ENCODE measurements around the gene GRIK4.

GRIK4 gene

DNA sequence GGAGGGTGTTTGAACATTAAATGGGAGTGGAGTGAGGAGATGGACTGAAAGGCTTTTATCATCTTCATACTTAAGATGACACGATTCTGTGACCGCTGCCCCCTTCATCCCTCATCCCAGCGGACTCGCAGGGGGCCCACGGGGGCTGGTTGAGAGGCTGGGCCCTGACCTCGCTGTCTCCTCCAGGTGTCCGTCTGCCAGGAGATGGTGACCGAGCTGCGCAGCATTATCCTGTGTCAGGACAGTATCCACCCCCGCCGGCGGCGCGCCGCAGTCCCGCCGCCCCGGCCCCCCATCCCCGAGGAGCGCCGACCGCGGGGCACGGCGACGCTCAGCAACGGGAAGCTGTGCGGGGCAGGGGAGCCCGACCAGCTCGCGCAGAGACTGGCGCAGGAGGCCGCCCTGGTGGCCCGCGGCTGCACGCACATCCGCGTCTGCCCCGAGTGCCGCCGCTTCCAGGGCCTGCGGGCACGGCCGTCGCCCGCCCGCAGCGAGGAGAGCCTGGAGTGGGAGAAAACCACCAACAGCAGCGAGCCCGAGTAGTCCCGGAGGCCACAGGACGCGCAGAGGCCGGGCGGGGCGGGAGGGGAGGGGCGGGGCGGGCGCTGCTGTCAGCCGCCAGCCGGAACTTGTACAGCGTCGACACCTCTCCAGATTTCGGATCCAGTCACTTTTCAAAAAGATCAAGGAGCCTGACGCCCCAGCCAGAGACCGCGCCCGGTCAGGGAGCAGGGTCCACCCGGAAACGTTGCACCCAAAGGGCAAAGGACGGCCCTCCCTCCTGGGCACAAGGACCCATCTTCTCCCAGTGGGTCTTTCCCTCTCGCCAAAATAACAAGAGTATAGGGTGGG is 474.4 kb downstream of the GRIK4 start:
- H4K20me1 ChIP-seq (ENCODE audit: control insufficient read depth, insufficient read depth, low read depth, low read length) = no peaks in the 10 kb centered on the region
- no peaks in the 10 kb centered on the region for H3K36me3 ChIP-seq (ENCODE audit: control insufficient read depth, low read length)
- no peaks in the 10 kb centered on the region for H3K9me2 ChIP-seq (replicated peaks; ENCODE audit: control insufficient read depth, low read length)
- H3K27ac ChIP-seq (ENCODE audit: low read depth, low read length) = no peak overlapping the region
- H3K27me3 ChIP-seq (ENCODE audit: control insufficient read depth, low read length) = peaks cover 49% of the 10 kb centered on the region
- H3K79me2 ChIP-seq (ENCODE audit: control insufficient read depth, low read length) = no peaks in the 10 kb centered on the region
- no peaks in the 10 kb centered on the region for H3F3A ChIP-seq (ENCODE audit: control insufficient read depth, insufficient read depth)
- TF ChIP-seq EZH2phosphoT487 (IDR thresholded peaks at IDR 0.05; ENCODE audit: borderline replicate concordance, low read length) = no peak; the same call in 1 of the 2 replicates
- TF ChIP-seq CTCF (IDR thresholded peaks at IDR 0.05; ENCODE audit: low read depth, low read length, poor library complexity, severe bottlenecking) = no peak
- H3K9me3 ChIP-seq (ENCODE audit: control insufficient read depth, insufficient read depth, low read length) = no peaks in the 10 kb centered on the region
- H3K4me2 ChIP-seq (ENCODE audit: low read length) = peak overlapping the region; percentile 27; the same call in 1 of the 2 replicates
- H3K4me3 ChIP-seq (ENCODE audit: low read length) = no peak overlapping the region; the same call in 1 of the 2 replicates
- no peaks in the 10 kb centered on the region for H3K4me1 ChIP-seq (ENCODE audit: control insufficient read depth, low read length)

DNA sequence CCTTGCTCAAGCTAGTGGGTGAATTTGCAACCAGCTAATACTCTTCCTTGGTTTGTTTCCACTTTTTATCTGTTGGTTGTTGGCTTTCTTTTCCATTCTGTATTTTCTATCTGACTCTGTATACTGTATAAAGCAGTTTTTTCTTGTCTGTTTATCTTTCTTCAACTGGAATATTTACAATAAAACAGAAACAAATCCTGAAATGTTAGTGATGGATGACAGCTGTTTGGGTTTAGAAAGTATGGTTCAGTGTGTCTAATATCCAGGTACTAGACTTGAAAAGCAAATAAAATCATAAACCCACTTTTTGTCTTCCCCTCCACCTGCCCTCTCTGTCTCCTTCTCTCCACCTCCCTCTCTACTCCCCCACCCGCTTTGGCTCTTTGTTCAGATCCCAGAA is 477.1 kb downstream of the GRIK4 start:
- no peaks in the 10 kb centered on the region for H3K79me2 ChIP-seq (ENCODE audit: control insufficient read depth, low read length)
- H3K4me2 ChIP-seq (ENCODE audit: low read length) = no peak overlapping the region
- H4K20me1 ChIP-seq (ENCODE audit: control insufficient read depth, insufficient read depth, low read depth, low read length) = no peaks in the 10 kb centered on the region
- H3K27ac ChIP-seq (ENCODE audit: low read depth, low read length) = no peak overlapping the region
- H3F3A ChIP-seq (ENCODE audit: control insufficient read depth, insufficient read depth) = no peaks in the 10 kb centered on the region
- peaks cover 45% of the 10 kb centered on the region for H3K27me3 ChIP-seq (ENCODE audit: control insufficient read depth, low read length)
- H3K9me2 ChIP-seq (replicated peaks; ENCODE audit: control insufficient read depth, low read length) = no peaks in the 10 kb centered on the region
- TF ChIP-seq EZH2phosphoT487 (IDR thresholded peaks at IDR 0.05; ENCODE audit: borderline replicate concordance, low read length) = no peak
- no peaks in the 10 kb centered on the region for H3K36me3 ChIP-seq (ENCODE audit: control insufficient read depth, low read length)
- no peak overlapping the region for H3K4me3 ChIP-seq (ENCODE audit: low read length)
- H3K9me3 ChIP-seq (ENCODE audit: control insufficient read depth, insufficient read depth, low read length) = no peaks in the 10 kb centered on the region
- H3K4me1 ChIP-seq (ENCODE audit: control insufficient read depth, low read length) = no peaks in the 10 kb centered on the region

DNA sequence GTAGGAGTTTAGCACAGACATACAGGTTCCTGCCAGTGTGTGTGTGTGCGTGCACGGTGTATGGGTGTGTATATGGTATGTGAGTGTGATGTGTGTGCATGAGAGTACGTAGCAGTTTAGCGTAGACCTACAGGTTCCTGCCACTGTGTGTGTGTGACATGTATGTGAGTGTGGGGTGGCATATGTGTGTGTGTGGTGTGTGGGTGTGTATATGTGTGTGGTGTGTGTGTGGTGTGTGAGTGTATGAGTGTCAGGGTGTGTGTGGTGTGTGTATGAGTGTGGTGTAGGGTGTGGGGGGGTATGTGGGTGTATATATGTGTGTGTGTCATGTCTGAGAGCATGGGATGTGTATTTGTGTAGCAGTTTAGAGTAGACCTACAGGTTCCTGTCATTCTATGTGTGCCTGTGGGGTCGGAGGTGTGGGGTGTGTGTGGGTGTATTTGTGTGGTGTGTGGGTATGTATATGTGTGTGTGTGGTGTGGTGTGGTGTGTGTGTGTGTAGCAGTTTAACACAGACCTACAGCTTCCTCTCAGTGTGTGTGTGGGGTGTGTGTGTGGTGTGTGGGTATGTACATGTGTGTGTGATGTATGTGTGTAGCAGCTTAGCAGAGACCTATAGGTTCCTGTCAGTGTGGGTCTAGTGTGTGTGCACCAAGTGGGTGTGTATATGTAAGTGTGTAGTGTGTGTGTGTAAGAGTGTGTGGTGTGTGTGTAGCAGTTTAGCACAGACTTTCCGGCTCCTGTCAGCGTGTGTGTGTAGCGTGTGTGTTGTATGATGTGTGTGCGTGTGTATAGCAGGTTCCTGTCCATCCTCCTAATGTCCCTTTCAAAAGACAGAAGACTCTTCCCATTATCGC is 480.5 kb downstream of the GRIK4 start:
- no peaks in the 10 kb centered on the region for H3K4me1 ChIP-seq (ENCODE audit: control insufficient read depth, low read length)
- no peaks in the 10 kb centered on the region for H3K9me2 ChIP-seq (replicated peaks; ENCODE audit: control insufficient read depth, low read length)
- H3K27me3 ChIP-seq (ENCODE audit: control insufficient read depth, low read length) = peaks cover 26% of the 10 kb centered on the region
- no peaks in the 10 kb centered on the region for H3F3A ChIP-seq (ENCODE audit: control insufficient read depth, insufficient read depth)
- TF ChIP-seq CTCF (IDR thresholded peaks at IDR 0.05; ENCODE audit: low read depth, low read length, poor library complexity, severe bottlenecking) = no peak
- TF ChIP-seq EZH2phosphoT487 (IDR thresholded peaks at IDR 0.05; ENCODE audit: borderline replicate concordance, low read length) = no peak
- H4K20me1 ChIP-seq (ENCODE audit: control insufficient read depth, insufficient read depth, low read depth, low read length) = no peaks in the 10 kb centered on the region
- no peak overlapping the region for H3K4me2 ChIP-seq (ENCODE audit: low read length)
- no peaks in the 10 kb centered on the region for H3K79me2 ChIP-seq (ENCODE audit: control insufficient read depth, low read length)
- H3K27ac ChIP-seq (ENCODE audit: low read depth, low read length) = no peak overlapping the region
- H3K36me3 ChIP-seq (ENCODE audit: control insufficient read depth, low read length) = no peaks in the 10 kb centered on the region
- no peaks in the 10 kb centered on the region for H3K9me3 ChIP-seq (ENCODE audit: control insufficient read depth, insufficient read depth, low read length)
- H3K4me3 ChIP-seq (ENCODE audit: low read length) = no peak overlapping the region

Measured in DOHH2 (cell line).